ENCODE data around the gene MISP.

MISP gene

GRCh38 chr19:746208-746819, 4.6 kb upstream of the MISP start:
- DNase-seq (ENCODE audit: low spot score) = no peak

- DNase-seq (ENCODE audit: low spot score) = no peak
Measured at GRCh38 chr19:746956-747355, 4.0 kb upstream of the MISP start.

GRCh38 chr19:747432-748273, 3.3 kb upstream of the MISP start:
- no peak for DNase-seq (ENCODE audit: low spot score)

- no peak for DNase-seq (ENCODE audit: low spot score)
Measured at GRCh38 chr19:748274-748598, 2.7 kb upstream of the MISP start.

GRCh38 chr19:749811-750210, 1.1 kb upstream of the MISP start:
- DNase-seq (ENCODE audit: low spot score) = no peak

- no peak for DNase-seq (ENCODE audit: low spot score)
Measured at GRCh38 chr19:751501-752341, 809 bp downstream of the MISP start.

GRCh38 chr19:752652-753517, 2.0 kb downstream of the MISP start:
- DNase-seq (ENCODE audit: low spot score) = no peak

- DNase-seq (ENCODE audit: low spot score) = no peak
Measured at GRCh38 chr19:754530-754929, 3.6 kb downstream of the MISP start.

- DNase-seq (ENCODE audit: low spot score) = no peak
Measured at GRCh38 chr19:755063-755462, 4.2 kb downstream of the MISP start.

- DNase-seq (ENCODE audit: low spot score) = peak; percentile 21
Measured at GRCh38 chr19:756236-756635, 5.3 kb downstream of the MISP start.

GRCh38 chr19:756821-757688, 6.1 kb downstream of the MISP start:
- DNase-seq (ENCODE audit: low spot score) = no peak

- no peak for DNase-seq (ENCODE audit: low spot score)
Measured at GRCh38 chr19:757811-758668, 7.1 kb downstream of the MISP start.

GRCh38 chr19:763181-763580, 12.3 kb downstream of the MISP start:
- DNase-seq (ENCODE audit: low spot score) = no peak

GRCh38 chr19:763869-764268, 13.0 kb downstream of the MISP start:
- DNase-seq (ENCODE audit: low spot score) = no peak

GRCh38 chr19:764301-764700, 13.4 kb downstream of the MISP start:
- no peak for DNase-seq (ENCODE audit: low spot score)

- no peak for DNase-seq (ENCODE audit: low spot score)
Measured at GRCh38 chr19:765179-765738, 14.3 kb downstream of the MISP start.

- no peak for DNase-seq (ENCODE audit: low spot score)
Measured at GRCh38 chr19:768424-768823, 17.5 kb downstream of the MISP start.

GRCh38 chr19:769616-770015, 18.7 kb downstream of the MISP start:
- DNase-seq (ENCODE audit: low spot score) = no peak

- peak; percentile 41 for DNase-seq (ENCODE audit: low spot score)
Measured at GRCh38 chr19:771332-771785, 20.4 kb downstream of the MISP start.

- DNase-seq (ENCODE audit: low spot score) = no peak
Measured at GRCh38 chr19:772063-772462, 21.2 kb downstream of the MISP start.

All from hematopoietic multipotent progenitor cell treated with erythropoietin and hydrocortisone succinate and interleukin-3 and kit ligand, for 15 days (in vitro differentiated cells).